GM21526 (cell line): Measurements from ENCODE around the gene ZNF165.
"Not testable (repeated sequence)": the region's sequence is repeated elsewhere in the genome, so short reads cannot be mapped to it uniquely, and the experiment has no call there.

Experiments
- ATAC-seq: cut with Tn5 transposase; IDR thresholded peaks from one replicate; pipeline ENCODE4 v1.9.1; 2021; ENCODE audit warnings: moderate library complexity; ENCODE audit not compliant: unreplicated experiment, low FRiP score

ZNF165 gene

DNA sequence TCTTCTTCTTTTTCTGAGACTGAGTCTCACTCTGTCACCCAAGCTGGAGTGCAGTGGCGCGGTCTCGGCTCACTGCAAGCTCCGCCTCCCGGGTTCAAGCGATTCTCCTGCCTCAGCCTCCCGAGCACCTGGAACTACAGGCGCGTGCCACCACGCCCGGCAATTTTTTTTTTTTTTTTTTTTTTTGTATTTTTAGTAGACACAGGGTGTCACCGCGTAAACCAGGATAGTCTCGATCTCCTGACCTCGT lies at the start of gene ZNF165:
ZNF165 (plus strand) TSS at position 188 of the 250 bp plus-strand sequence. CDS start 4,913 bp downstream, outside the sequence.
- ATAC-seq, result peak; percentile 22

- no peak for ATAC-seq
Observed at GRCh38 chr6:28053584-28053983, 26.8 kb upstream of the ZNF165 start.

DNA sequence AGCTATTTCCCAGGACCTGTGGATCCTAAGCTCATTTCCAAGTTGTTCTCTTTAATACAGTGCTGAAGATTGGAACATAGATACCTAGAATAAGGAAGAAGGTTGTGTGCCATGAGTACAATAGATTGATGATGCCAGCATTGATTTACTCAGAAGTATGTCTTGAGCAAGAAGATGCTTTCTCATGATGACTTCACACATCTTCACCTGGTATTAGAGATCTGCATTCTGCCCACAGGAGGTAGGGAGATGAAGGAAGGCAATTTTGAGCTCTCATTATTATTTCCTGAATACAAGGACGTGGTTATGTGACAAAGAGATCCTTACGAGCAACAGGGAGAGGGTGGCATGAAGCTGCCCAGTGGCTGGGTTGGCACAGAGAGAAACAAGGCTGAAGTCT lies 20.0 kb upstream of the ZNF165 start:
- no peak for ATAC-seq

DNA sequence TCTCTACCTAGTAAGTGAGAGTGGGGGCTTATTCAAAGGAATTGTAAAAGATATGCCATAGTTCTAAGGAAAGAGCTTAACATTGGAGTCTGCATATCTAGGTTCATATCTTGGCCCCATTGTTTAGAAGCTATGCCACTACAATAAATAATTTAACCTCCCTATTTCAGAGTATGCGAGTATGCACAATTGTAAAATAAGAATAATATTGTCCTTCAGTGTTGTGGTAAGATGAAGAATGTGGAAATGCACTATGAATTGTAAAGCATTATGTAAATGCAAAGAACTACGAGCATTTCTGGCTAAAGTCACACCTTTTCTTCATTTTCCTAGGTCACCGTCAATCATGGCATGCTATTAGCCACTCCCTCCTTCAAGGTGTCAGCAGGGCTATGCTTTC lies 16.1 kb upstream of the ZNF165 start:
- ATAC-seq, result no peak

DNA sequence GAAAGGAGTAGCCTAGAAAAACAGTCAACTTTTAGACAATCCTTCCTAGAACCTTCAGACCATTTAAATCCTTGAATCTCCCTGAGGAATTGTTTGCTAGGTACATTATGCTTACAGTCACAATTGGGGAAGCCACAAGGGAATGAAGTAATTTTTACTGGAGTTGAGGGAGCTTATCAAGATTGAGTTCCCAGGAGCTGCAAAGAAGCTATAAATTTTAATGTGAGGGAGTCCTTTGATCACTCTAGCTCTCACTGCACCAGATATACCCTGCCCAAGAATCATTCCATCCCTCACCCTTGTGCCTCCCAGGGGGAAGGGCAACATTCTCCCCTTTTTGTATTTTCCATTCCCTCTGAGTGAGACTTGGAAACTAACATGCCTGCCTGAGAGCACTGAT lies 12.3 kb upstream of the ZNF165 start:
- ATAC-seq, result no peak

DNA sequence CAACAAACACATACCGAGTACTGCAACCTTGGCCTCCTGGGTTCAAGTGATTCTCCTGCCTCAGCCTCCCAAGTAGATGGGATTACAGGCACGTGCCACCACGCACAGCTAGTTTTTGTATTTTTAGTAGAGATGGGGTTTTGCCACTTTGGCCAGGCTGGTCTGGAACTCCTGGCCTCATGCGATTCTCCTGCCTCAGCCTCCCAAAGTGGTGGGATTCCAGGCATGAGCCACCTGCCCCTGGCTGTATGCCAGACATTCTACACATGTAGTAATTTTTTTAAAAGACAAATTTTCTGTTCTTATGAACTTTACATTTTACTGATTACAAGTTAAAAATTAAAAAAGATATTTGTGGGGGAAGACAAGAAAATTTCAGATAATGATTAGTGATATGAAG lies 9.4 kb upstream of the ZNF165 start:
- ATAC-seq, result not testable (repeated sequence)

DNA sequence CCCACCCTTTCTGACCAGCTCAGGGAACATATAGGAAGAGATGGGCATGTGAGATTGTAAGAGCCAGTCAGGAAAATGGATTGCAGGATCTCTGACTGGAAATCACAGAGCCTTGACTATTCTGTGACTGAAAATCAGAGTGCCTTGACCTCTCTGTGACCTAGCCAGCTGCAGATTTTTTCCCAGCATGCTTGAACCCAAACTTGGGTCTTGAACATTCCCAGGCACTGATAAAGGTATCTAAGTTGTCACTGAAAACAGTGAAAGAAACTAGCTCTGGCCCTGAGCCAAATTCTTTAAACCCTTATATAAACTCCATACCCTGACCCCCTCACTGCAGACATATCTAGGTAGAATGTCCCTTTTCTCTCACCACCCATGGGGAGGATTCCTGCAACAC lies 2.3 kb upstream of the ZNF165 start:
- no peak for ATAC-seq

GRCh38 chr6:28078836-28079235 lies 1.5 kb upstream of the ZNF165 start:
- no peak for ATAC-seq

- peak; percentile 63 for ATAC-seq
Observed at GRCh38 chr6:28080631-28081485, 490 bp downstream of the ZNF165 start.

GRCh38 chr6:28081486-28081751 lies 1.1 kb downstream of the ZNF165 start:
- ATAC-seq, result peak; percentile 45

DNA sequence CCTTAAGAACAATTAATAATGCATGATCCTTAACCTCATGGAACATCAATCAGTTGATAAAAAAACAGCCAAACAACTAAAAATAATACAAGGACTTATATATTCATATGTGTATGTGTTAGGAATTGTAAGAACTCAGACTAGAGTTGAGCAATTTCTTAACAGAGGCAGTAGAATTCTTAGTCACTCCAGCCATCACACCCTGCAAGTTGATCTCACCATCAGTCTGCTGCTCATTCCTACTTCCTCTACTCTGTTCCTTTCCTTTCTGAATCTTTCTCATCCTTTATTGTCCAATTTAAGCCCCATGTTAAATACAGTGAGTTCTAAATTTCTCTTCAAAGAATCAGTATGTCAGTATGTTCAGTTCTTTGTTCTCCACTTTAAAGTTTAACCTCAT lies 2.6 kb downstream of the ZNF165 start:
- no peak for ATAC-seq

- no peak for ATAC-seq
Observed at GRCh38 chr6:28089054-28089453, 8.7 kb downstream of the ZNF165 start.

GRCh38 chr6:28090917-28091586 lies 10.7 kb downstream of the ZNF165 start:
- ATAC-seq, result no peak

DNA sequence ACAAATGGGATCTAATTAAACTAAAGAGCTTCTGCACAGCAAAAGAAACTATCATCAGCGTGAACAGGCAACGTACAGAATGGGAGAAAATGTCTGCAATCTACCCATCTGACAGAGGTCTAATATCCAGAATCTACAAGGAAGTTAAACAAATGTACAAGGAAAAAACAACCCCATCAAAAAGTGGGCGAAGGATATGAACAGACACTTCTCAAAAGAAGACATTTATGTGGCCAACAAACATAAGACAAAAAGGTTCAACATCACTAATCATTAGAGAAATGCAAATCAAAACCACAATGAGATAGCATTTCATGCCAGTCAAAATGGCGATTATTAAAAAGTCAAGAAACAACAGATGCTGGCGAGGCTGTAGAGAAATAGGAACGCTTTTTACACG lies 21.9 kb downstream of the ZNF165 start:
- not testable (repeated sequence) for ATAC-seq

- not testable (repeated sequence) for ATAC-seq
Observed at GRCh38 chr6:28102699-28103098, 22.3 kb downstream of the ZNF165 start.

DNA sequence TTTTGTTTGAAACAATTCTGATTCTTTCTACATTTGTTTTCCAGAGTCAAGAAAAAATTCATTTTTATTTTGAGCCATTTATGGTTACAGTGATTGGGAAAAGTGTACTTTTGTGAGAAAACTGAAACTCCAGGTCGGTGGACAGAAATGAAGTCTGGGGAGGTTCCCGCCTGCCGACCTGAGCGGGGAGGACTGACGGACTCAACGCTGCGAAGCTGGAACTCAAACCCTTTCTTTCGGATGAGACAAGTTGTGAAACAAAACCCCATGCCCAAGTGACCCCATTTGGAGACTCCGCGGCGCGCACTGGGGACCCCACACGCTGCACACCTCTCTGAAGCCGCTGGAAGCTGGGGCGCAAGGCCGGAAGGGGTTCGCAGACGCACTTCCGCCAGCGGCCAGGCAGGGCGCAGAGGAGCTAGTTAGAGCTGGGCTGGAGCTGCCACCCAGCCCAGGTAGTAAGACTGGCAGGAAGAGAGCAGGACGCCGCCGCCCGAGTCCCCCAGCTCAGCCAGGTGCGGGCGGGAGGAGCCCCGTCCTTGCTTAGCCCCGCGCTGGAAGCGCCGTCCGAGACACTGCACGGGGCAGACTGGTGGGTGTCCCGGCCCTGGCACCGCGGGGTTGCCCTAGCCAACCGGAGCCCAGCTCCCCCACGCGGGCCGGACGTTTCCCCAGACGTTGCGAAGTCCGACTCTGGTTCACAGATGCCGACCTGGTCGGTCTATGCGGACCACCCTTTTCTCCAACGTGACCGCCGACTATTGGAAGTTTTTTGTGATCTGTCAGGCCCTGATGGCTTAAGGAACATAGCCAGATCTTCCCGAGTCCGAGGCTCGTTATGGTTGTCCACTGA lies 24.2 kb downstream of the ZNF165 start:
- peak; percentile 99 for ATAC-seq

DNA sequence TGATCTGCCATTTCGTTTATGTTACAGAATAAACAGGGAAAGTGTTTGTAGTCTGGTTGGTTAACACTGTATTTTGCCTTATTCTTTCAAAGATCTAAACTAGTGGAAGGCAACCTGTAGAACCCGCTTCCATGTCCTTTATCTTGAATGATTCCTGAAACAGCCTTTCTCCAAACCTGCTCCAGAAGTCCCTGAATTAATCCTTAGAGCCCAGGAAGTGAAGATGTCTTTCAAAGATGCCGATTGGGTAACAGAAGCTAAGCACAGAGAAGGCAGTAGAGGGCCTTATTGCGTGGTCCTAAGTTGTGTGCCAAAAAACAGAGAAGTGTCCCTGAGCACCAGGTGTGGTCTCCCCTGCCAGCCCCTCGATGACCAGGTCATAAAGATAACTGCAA lies 24.9 kb downstream of the ZNF165 start:
- ATAC-seq, result peak; percentile 24

DNA sequence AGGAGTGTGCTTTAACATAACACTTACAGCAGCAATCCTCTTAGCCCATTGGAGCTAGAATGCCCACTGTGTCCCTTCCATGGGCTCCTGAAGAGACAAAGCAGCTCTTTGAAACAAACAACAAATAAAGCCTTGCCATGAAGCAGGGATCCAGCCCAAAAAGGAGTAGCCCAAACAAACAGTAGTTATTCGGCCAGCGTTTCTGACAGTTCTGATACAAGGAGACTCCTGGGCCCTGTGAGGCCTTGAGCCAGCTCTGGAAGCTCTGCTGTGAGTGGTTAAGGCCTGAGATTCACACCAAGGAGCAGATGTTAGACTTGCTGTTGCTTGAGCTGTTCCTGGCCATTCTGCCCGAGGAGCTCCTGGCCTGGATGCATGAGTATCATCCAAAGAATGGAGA lies 27.1 kb downstream of the ZNF165 start:
- ATAC-seq, result no peak

DNA sequence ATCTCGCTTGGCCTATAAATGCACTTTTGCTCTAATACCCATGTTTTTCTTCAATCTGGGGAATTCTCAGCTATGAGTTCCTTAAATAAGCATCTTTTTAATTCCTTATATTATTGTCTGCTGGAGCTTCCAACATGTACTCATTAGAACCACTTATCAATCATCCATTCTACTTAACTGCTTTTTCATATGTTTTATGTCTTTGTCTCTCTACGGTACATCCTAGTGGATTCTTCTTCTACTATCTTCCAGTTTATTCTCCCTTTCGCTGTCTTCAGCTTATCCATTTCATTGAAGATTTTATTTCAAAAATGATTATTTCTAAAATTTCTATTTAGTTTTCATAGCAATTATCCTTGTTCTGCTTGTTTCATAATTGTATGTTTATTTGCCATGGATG lies 31.6 kb downstream of the ZNF165 start:
- ATAC-seq, result no peak

DNA sequence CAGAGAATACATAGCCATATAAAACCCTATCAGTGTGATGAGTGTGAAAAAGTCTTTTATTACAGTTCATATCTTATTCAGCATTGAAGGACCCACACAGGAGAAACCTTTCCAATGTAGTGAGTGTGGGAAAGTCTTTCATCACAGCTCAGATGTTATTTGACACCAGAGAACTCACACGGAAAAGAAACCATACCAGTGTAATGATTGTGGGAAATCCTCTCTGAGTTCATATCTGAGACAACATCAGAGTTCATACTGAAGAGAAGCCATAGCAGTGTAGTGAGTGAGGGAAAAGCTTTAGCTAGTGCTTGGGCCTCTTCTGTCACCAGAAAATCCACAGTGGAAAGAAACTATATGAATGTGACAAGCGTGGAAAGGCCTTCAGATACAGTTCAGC lies 35.4 kb downstream of the ZNF165 start:
- ATAC-seq, result no peak

DNA sequence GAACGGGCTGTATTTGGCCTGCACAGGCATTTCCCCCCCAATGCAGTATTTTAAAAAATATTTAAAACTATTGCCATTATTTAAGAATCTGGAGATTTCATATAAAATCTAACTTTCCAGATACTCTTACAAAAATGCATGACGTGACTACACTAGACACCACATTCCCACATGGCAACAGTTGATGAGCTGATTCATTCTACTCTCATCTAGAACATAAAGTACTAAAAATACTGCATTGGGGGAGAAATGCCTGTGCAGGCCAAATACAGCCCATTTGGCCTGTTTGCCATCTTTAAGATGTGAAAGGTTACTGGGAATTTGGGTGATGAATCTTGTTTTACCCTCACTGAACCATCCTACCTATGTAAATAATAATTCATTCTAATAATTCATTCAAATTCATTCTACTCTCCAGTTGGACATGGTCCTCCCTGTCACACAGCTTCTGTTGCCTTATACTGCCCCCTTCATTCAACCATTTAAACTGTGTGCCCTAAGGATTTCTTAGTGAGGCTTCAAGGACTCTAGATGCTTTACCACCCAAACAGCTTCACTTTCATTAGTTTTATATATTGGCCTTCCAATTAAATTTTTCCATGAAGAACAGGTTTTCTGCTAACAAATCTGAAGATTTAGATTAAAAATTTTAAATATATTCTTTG lies 37.1 kb downstream of the ZNF165 start:
- ATAC-seq, result no peak
